Loucy (cell line): ENCODE data around the gene HOXB7.

Experiments used
- H2AFZ ChIP-seq: fragments of 200-600 bp; sonication (generic); 2 replicates; pipeline ENCODE4 v1.6.0; 2016; ENCODE audit warnings: antibody characterized with exemption, mild to moderate bottlenecking, low read length, moderate library complexity
- H3F3A ChIP-seq: fragments of 200-600 bp; 2 replicates; pipeline ENCODE4 v1.6.0; 2016; ENCODE audit warnings: antibody characterized with exemption, low read depth, mild to moderate bottlenecking
- H3K27me3 ChIP-seq: fragments of 200-600 bp; sonication (generic); 2 replicates; pipeline ENCODE4 v1.6.1; 2014; ENCODE audit warnings: low read length, mild to moderate bottlenecking; ENCODE audit not compliant: insufficient read depth, poor library complexity, severe bottlenecking
- H3K36me3 ChIP-seq: fragments of 200-600 bp; sonication (generic); 2 replicates; pipeline ENCODE4 v1.6.1; 2016; ENCODE audit warnings: low read length; ENCODE audit not compliant: insufficient read depth
- H3K4me1 ChIP-seq: fragments of 200-600 bp; sonication (generic); 2 replicates; pipeline ENCODE4 v1.5.1; 2014; ENCODE audit warnings: low read length, mild to moderate bottlenecking; ENCODE audit not compliant: insufficient read depth, poor library complexity, severe bottlenecking
- H3K4me2 ChIP-seq: fragments of 200-600 bp; sonication (generic); 2 replicates; pipeline ENCODE4 v1.6.0; 2014; ENCODE audit warnings: antibody characterized with exemption, low read length, low read depth, mild to moderate bottlenecking; ENCODE audit not compliant: poor library complexity, severe bottlenecking
- H3K4me3 ChIP-seq: fragments of 200-600 bp; sonication (generic); 2 replicates; pipeline ENCODE4 v1.5.1; 2014; ENCODE audit warnings: low read length, mild to moderate bottlenecking, mixed read lengths; ENCODE audit not compliant: poor library complexity, severe bottlenecking
- H3K79me2 ChIP-seq: fragments of 200-600 bp; sonication (generic); 2 replicates; pipeline ENCODE4 v1.6.1; 2014; ENCODE audit warnings: low read length; ENCODE audit not compliant: insufficient read depth
- H3K9ac ChIP-seq: fragments of 200-600 bp; sonication (generic); 2 replicates; pipeline ENCODE4 v1.6.0; 2014; ENCODE audit warnings: mild to moderate bottlenecking, low read depth, low read length, moderate library complexity; ENCODE audit not compliant: poor library complexity, severe bottlenecking
- H3K9me2 ChIP-seq: fragments of 200-600 bp; sonication (generic); replicated peaks from 2 replicates; pipeline ENCODE4 v1.6.1; 2016; ENCODE audit warnings: low read depth, low read length, mixed read lengths
- H3K9me3 ChIP-seq: fragments of 200-600 bp; sonication (generic); 2 replicates; pipeline ENCODE4 v1.6.1; 2014; ENCODE audit warnings: mild to moderate bottlenecking, antibody characterized with exemption, low read length, low read depth; ENCODE audit not compliant: insufficient read depth
- H4K20me1 ChIP-seq: fragments of 200-600 bp; sonication (generic); 2 replicates; pipeline ENCODE4 v1.6.0; 2014; ENCODE audit warnings: antibody characterized with exemption, low read length, mild to moderate bottlenecking; ENCODE audit not compliant: insufficient read depth, poor library complexity, severe bottlenecking
- EZH2phosphoT487 ChIP-seq: fragments of 200-600 bp; IDR thresholded peaks from 2 replicates; pipeline ENCODE4 v1.6.1; 2018; ENCODE audit warnings: antibody characterized with exemption, mild to moderate bottlenecking, moderate library complexity, borderline replicate concordance
- TF ChIP-seq, protein P1 (sequence below): fragments of 200-600 bp; sonication (generic); conservative IDR thresholded peaks from 2 replicates; pipeline ENCODE4 v1.5.1; 2014; ENCODE audit warnings: mild to moderate bottlenecking, antibody characterized with exemption, low read length

Gene HOXB7

DNA sequence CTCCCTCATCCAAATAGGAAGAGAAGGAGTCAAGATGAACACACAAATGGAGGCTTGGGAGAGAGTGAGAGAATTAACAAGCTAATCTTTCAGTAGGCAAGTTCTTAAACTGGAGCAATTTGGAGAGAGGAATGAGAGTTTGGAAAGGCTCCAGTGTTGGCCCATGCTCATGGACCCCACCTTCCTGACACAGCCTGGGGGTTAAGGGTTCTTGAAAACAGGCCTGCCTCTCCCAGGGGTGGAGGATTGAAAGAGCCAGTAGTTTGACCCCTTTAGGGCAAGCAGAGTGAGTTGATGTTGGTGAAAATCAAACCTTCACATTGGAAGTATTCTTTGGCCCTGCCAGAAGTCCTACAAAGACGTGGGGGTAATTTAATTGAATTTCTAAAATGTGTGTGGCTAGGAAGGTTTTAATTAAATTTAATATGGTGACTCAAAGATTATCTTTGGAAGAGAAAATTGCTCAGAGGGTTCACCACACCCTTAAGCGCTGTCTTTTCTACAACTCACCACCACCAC is 26.5 kb downstream of the HOXB7 start:
- H3K4me3 ChIP-seq: peak overlapping the region; percentile 89
- H2AFZ ChIP-seq: no peak overlapping the region
- H3K9me3 ChIP-seq: no peaks in the 10 kb centered on the region
- peak overlapping the region; percentile 100 for H3K9ac ChIP-seq
- peaks cover 100% of the 10 kb centered on the region for H3K79me2 ChIP-seq
- TF ChIP-seq EZH2phosphoT487: no peak
- TF ChIP-seq, protein P1, sequence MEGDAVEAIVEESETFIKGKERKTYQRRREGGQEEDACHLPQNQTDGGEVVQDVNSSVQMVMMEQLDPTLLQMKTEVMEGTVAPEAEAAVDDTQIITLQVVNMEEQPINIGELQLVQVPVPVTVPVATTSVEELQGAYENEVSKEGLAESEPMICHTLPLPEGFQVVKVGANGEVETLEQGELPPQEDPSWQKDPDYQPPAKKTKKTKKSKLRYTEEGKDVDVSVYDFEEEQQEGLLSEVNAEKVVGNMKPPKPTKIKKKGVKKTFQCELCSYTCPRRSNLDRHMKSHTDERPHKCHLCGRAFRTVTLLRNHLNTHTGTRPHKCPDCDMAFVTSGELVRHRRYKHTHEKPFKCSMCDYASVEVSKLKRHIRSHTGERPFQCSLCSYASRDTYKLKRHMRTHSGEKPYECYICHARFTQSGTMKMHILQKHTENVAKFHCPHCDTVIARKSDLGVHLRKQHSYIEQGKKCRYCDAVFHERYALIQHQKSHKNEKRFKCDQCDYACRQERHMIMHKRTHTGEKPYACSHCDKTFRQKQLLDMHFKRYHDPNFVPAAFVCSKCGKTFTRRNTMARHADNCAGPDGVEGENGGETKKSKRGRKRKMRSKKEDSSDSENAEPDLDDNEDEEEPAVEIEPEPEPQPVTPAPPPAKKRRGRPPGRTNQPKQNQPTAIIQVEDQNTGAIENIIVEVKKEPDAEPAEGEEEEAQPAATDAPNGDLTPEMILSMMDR: no peak
- peaks cover 43% of the 10 kb centered on the region for H3K27me3 ChIP-seq
- H3K4me2 ChIP-seq: peak overlapping the region; percentile 98
- peaks cover 55% of the 10 kb centered on the region for H3K4me1 ChIP-seq
- H3K36me3 ChIP-seq: peaks cover 36% of the 10 kb centered on the region
- H3K9me2 ChIP-seq: no peaks in the 10 kb centered on the region
- H3F3A ChIP-seq: peaks cover 9% of the 10 kb centered on the region; the same call in 1 of the 2 replicates
- peaks cover 98% of the 10 kb centered on the region for H4K20me1 ChIP-seq

DNA sequence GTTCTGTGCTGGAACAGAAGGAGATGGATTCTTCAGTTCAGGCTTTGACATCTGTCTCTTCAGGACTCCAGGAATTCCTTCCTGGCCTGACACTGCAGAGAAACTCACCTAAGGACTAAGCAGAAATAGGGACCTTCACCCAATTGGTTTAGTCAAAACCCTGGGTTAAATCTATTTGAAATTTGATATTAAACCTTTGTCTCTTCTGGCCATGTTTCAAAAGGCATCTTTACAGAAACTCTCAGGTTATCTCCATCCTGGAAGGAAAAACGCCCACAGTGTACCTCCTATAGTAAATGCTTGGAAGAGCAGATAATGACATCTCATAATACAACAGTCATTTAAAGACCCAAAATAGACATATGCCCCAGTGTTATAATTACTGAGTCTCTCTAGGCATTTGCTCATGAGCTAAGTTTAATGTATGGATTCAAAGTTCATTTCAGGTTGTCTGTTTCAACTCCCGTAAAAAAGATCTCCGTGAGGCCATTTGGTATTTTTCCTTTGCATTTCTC is 27.1 kb downstream of the HOXB7 start:
- no peak overlapping the region for H2AFZ ChIP-seq
- H3F3A ChIP-seq: peaks cover 9% of the 10 kb centered on the region; the same call in 1 of the 2 replicates
- peaks cover 100% of the 10 kb centered on the region for H3K79me2 ChIP-seq
- no peak for TF ChIP-seq EZH2phosphoT487
- TF ChIP-seq, protein P1: no peak
- H3K9ac ChIP-seq: peak overlapping the region; percentile 100
- H4K20me1 ChIP-seq: peaks cover 98% of the 10 kb centered on the region
- peak overlapping the region; percentile 89 for H3K4me3 ChIP-seq
- no peaks in the 10 kb centered on the region for H3K9me2 ChIP-seq
- peak overlapping the region; percentile 98 for H3K4me2 ChIP-seq
- H3K4me1 ChIP-seq: peaks cover 55% of the 10 kb centered on the region
- peaks cover 47% of the 10 kb centered on the region for H3K27me3 ChIP-seq
- no peaks in the 10 kb centered on the region for H3K9me3 ChIP-seq
- H3K36me3 ChIP-seq: peaks cover 41% of the 10 kb centered on the region

DNA sequence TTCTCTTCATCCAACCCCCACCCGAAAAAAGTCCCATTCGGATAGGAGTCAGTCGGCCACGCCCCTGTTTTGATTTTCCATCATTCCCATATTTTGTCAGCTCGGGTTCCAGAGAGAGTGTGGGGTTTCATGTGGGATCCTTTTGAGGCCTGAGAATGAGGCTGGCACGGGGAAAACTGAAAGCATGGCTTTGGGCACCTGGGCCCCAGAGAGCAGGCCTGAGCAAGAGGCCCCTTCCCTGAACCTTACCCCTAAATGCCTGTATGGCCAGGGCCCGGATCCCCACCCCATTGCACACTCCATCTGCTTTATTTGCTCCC is 28.1 kb downstream of the HOXB7 start:
- Histone ChIP-seq H3K9ac (peak overlapping the region; percentile 100), H3F3A (peaks cover 9% of the 10 kb centered on the region; the same call in 1 of the 2 replicates), H3K4me2 (peak overlapping the region; percentile 98)

More for the DNA sequence above, 28.1 kb downstream of the HOXB7 start:
- peak overlapping the region; percentile 89 for H3K4me3 ChIP-seq
- peaks cover 42% of the 10 kb centered on the region for H3K36me3 ChIP-seq
- H3K79me2 ChIP-seq: peaks cover 98% of the 10 kb centered on the region
- H3K9me2 ChIP-seq: no peaks in the 10 kb centered on the region
- H3K4me1 ChIP-seq: peaks cover 49% of the 10 kb centered on the region
- peaks cover 89% of the 10 kb centered on the region for H4K20me1 ChIP-seq
- TF ChIP-seq, protein P1: no peak
- TF ChIP-seq EZH2phosphoT487: no peak
- peaks cover 43% of the 10 kb centered on the region for H3K27me3 ChIP-seq
- H3K9me3 ChIP-seq: no peaks in the 10 kb centered on the region
- H2AFZ ChIP-seq: no peak overlapping the region
